H54 (cell line): Measurements from ENCODE around the gene FDX2.

Experiments used
- DNase-seq: peaks from one replicate; pipeline ENCODE4 v3.0.0; 2011; ENCODE audit warnings: low spot score, mixed read lengths; ENCODE audit not compliant: insufficient read length
- FAIRE-seq: peaks from 3 replicates; lab custom pipeline; 2011; peaks lifted over from hg19 to GRCh38; lab: Jason Lieb, UNC
- POLR2A ChIP-seq: IDR thresholded peaks from 2 replicates; pipeline ENCODE4 v1.6.1; 2011; ENCODE audit warnings: low read depth, mild to moderate bottlenecking, low read length

The FDX2 gene

DNA sequence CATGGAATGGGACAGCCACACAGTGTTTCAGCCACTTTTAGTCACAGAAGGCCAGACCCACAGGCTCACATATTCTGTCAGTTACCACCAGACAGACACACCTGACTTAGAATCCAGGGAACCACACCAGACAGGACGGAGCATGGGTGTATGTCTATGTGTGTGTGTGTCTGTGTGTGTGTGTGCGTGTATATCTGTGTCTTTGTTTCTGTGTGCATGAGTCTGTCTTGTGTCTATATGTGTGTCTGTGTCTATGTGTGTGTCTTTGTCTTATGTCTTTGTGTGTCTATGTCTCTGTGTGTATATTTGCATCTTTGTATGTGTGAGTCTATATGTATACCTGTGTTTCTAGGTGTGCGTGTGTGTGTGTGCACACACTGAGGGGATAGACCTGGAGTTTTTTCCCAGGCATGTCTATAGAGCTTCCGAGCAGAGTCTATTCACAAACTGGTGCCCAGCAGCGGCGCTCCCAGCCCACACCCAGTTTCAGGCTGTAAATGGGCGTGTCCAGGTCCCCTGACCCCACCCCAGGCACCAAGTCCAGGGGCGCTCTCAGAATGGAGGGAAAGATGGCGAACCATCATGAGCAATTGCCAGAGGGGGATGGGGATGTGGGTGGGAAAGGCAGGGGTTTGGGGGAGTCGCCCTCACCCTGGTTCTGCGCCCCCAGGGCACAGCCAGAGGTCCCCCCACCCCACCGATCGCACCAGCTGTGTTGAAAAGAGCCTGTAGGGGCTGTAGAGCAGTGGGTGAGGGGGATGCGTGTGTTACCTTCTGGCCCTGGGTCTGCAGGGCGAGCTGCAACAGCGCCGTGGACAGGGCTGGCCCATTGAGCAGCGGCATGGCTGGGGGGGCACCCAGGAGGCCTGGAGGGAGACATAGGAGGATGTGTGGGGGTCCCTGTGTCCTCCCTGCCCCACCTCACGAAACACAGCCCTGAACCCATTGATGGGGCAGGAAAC is 6.3 kb upstream of the FDX2 start:
- no peak for DNase-seq
- no peak for FAIRE-seq
- TF ChIP-seq POLR2A = no peak

GRCh38 chr19:10321417-10321797 is 5.6 kb upstream of the FDX2 start:
- FAIRE-seq = no peak
- no peak for TF ChIP-seq POLR2A

GRCh38 chr19:10320602-10321416 is 5.0 kb upstream of the FDX2 start:
- DNase-seq (no peak), FAIRE-seq (no peak)
- TF ChIP-seq POLR2A = no peak

More at GRCh38 chr19:10321417-10321797, 5.6 kb upstream of the FDX2 start:
- no peak for DNase-seq

DNA sequence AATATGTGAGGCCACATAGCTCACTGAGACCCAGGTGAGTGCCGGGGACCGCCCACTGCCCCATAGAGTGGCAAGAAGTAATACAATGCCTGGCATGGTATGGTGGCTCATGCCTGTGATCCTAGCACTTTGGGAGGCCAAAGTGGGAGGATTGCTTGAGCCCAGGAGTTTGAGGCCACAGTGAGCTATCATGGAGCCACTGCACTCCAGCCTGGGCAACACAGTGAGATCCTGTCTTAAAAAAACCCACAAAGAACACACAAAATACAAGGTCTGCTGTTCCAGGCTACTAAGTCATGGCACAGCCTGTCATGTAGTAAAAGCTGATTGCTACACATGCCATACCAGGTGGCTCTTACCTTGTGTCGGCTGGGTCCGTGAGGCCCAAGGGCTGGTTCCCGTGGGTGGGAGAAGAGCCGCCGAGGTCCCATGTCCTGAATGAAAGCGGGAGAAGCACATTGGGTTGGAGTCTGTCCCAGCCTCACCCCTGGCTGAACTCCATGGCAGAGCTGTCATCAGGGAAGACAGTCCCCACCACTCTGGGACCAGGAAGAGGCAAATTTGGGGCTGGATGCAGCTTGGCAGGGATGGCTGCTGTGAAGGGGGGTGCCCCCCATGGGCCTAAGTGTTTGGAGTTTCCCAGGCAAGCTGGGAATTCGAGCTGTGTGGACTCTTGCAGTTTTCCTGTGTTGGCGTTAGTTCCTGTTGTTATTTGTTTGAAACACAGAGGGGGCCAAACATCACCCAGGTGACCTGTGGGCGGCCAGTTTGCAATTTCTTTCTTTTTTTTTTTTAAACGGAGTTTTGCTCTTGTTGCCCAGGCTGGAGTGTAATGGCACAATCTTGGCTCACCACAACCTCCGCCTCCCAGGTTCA is 3.2 kb upstream of the FDX2 start:
- DNase-seq (no peak), FAIRE-seq (no peak)
- no peak for TF ChIP-seq POLR2A

DNA sequence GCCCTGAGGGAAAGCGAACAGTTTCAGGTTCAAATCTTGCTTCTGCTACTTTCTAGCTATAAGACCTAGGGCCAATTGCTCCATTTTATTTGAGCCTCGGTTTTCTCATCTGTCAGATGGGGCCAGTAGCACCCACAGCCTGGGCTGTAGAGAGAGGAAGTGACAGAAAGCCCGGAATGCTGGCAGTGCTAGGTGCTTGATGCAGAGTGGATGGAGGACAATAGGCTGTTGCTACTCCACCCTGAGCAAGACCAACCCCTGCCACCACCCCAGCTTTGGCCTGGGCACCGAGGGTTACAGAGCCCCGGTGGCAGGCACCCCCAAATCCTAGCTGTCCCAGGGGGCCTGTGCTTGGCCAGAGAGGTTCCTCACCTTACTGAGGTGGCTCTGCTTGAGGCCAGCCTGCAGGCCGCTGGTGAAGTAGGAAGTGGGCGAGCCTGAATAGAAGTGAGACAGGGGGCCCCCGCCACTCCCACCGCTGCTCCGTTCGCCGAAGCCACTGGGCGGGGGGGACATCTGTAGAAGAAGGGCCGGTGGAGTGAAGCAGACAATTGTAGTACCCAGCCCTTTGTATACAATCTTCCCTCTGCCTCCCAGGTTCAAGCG is 2.1 kb upstream of the FDX2 start:
- no peak for FAIRE-seq
- TF ChIP-seq POLR2A = no peak
- DNase-seq = no peak

DNA sequence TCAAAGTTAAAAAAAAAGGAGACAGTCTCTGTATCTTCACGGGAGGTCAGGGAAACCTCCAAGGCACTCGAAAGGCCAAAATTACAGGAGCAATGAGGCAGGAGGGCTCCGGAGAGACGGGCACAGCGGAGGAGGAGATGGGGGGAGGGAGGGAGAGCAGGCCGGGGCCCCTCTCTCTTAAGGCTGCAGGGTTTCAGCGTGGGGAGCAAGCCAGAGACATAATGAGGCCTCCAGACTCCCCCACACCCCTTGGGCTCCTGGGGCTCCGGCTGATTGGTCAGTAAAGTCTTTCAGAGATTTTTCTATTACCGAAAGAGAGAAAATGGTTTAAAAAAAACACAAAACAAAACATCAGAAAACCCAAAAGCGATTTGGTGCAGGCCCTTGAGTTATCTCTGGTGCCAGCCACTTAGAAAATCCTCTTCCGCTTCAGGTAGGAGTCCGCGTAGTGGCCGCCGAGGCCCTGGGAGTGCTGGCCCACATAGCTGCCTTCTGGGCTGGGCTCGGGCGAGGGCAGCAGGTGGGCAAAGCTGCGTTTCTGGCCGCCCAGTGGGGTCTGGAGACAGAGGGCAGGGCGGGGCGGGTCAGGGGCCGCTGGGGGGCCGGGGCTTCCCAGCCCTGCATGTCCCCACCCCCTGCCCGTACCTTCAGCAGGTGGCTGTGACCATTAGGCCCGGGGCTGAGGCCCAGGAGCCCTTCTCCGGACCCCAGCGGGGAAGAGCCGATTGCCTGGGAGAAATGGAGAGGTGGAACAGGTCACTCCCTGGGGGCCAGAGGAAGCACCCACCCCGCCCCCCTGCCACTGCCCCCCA is 1.4 kb upstream of the FDX2 start:
- DNase-seq (no peak), FAIRE-seq (no peak)
- TF ChIP-seq POLR2A = no peak

GRCh38 chr19:10316229-10317044 is 622 bp upstream of the FDX2 start:
- FAIRE-seq = no peak
- no peak for DNase-seq
- TF ChIP-seq POLR2A = no peak

DNA sequence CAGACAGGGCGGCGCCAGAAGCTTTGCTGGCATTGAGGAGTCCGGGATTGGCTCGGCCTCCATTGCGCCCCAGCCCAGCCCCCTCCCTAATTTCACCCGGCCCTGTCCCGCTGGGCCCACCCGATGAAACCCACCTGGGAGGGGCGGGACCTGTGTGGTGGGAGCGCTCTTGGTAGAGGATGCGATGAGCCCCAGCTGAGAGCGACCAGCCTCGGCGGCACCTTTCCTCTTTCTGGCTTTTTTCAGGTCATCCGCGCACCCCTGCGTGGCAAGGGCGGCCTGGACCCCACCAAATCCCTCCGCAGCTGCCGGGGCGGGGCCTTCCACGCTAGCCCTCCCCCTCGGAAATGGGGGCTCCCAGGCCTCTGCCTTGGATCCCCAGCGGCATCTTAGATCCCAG is 6.4 kb downstream of the FDX2 start, which contains the start of gene ZGLP1:
Gene ZGLP1, minus strand, starts transcription at position 393 of the 400 bp plus-strand sequence.
- no peak for DNase-seq
- TF ChIP-seq POLR2A = no peak
- FAIRE-seq = no peak

- FAIRE-seq (no peak), DNase-seq (no peak)
- no peak for TF ChIP-seq POLR2A
Measured at GRCh38 chr19:10306327-10306726, 9.5 kb downstream of the FDX2 start.

DNA sequence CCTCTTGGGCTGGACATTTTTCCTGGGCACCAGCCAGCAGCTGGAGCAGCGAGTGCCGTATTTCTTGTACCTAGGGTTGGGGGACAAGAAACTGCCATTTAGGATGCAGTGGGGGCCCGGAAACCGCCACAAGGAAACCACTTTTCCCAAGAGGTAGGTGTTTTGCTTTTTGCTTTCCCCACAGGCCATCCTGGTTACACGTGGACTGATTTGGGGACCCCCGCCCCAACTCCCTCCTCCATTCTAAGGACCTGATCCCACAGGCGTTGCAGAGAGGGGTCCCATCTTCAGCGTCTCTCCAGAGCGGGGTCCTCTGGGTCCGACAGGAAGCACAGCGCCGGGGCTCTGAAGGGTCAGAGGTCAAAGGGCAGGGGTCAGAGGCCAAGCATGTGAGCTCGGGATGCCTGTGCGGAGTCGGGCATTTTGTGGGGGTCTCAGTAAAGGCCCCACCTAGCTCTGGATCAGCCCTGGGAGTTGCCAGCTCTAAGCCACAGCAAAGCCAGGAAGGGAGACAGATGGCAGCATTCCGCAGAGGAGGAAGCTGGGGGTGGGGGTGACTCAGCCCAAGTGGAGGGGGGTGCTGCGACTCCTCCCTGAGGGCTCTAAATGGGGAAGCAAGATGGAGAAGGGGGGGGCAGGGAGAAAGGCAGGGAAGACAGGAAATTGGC is 10.5 kb downstream of the FDX2 start:
- TF ChIP-seq POLR2A = no peak
- DNase-seq (no peak), FAIRE-seq (no peak)
